ENCODE data around the gene EXOC6B.

DNA sequence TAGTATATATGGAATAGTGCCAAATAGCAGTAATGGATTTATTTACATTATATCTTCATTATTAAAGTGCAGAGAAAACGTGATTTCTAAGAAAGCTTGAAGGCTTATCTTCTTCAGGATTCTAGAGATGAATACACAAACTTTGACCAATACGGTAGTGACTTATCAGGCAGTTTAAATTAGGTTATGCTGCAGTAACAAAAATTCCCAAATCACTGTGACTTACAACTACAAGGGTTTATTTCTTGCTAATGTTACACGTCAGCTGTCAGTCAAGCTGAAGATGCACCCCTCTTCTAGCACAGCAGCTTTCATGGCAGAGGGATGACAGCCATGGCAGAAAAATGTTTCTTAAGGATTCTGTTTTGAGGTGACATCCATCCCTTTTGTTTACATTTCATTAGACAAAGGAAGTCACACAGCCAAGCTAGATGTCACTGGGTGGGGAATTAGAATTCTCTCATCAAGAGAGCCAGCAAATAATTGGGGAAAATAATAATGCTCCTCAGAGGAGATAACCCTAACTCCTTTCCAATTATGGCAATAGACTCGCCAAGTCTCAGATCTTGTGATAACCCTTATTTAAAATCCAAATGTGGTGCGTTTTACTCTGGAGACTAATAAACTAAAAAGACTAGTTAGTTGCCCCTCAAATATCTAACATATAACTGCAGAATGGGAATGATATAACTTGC lies 409.9 kb downstream of the EXOC6B start:
- TF ChIP-seq, protein P1, sequence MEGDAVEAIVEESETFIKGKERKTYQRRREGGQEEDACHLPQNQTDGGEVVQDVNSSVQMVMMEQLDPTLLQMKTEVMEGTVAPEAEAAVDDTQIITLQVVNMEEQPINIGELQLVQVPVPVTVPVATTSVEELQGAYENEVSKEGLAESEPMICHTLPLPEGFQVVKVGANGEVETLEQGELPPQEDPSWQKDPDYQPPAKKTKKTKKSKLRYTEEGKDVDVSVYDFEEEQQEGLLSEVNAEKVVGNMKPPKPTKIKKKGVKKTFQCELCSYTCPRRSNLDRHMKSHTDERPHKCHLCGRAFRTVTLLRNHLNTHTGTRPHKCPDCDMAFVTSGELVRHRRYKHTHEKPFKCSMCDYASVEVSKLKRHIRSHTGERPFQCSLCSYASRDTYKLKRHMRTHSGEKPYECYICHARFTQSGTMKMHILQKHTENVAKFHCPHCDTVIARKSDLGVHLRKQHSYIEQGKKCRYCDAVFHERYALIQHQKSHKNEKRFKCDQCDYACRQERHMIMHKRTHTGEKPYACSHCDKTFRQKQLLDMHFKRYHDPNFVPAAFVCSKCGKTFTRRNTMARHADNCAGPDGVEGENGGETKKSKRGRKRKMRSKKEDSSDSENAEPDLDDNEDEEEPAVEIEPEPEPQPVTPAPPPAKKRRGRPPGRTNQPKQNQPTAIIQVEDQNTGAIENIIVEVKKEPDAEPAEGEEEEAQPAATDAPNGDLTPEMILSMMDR (IDR thresholded peaks at IDR 0.05), result no peak
- TF ChIP-seq POLR2A (IDR thresholded peaks at IDR 0.05), result no peak
